Measurements from ENCODE around the gene SCG2.
A peak's percentile ranks its signal among the peaks of the same experiment; 100 is the strongest.

Gene SCG2

DNA sequence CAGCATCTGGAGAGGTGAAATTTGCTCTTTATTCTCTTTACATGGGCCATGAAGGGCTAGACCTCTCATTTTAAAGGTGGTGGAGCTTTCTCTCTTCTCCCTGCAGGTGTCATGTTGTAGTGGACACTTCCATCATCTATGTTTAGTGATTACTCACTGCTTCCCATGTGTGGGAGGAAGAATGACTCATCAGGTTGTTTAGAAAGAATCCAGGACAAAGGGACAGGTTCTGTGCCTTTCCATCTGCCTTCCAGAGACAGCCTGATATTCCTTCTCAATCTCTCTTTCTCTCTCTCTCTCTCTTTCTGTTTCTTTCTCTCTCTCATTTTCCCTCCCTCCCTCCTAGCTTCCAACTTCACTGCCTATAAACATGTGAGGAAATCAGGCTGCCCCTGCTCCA lies 38.7 kb downstream of the SCG2 start:
- DNase-seq, result no peak

GRCh38 chr2:223562078-223562477 lies 40.1 kb downstream of the SCG2 start:
- DNase-seq, result no peak

GRCh38 chr2:223560749-223561435 lies 41.3 kb downstream of the SCG2 start:
- DNase-seq, result no peak

DNA sequence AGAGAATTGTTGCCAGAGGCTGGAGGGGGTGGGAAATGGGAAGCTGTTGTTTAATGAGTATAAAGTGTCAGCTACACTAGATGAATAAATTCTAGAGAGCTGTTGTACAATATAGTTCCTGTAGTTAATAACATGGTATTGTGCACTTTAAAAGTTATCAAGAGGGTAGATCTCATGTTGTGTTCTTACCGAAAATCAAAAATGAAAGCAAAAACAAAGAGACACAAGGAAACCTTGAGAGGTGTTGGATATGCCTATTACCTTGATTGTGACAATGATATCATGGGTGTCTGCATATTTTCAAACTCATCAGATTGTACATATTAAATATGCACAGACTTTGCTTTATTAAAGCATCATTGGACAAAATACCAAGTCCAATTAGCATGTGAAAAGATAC lies 43.2 kb downstream of the SCG2 start:
- DNase-seq, result no peak

DNA sequence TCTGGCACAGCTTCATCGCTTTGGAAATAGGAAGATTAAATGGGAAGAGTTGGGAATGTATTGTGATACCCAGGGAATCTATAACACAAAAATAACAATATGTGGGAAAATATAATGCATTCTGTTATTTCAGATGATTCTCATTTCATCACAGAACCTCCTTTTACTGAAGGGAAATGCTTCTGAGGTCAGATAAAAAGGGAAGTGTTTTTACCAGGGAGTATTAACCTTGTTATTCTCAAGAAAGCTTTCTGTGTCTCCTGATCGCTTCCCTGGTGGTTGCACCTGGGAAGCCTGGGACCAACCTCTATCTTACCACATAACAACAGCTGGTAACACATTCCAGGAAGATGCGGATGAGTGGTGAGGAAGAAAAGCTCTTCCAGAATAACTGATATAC lies 47.2 kb downstream of the SCG2 start:
- DNase-seq, result no peak

- peak; percentile 65 to 92 for DNase-seq
Measured at GRCh38 chr2:223549215-223549614, 52.9 kb downstream of the SCG2 start.

DNA sequence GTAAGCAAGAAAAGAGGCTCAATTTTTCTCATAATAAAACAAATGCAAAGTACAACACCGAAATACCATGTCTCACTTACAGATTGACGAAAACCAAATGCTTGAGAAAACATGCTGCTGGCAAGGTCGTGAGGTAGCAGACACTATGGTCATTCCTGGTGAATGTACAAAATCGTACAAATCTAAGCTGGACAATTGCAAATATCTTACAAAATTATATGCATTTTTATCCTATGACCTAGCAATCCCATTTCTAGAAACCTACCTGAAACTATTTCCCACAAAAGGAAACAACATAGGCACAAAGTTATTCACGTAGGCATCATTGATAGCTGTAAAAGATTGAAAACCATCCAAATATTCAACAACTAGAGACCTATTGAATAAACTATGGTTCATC lies 54.0 kb downstream of the SCG2 start:
- no peak for DNase-seq

Measured in NCI-H446 (cell line).